Astrocyte of the cerebellum (primary cell): ENCODE measurements around the gene MTUS2.

Source experiments
- DNase-seq: peaks from one replicate; pipeline ENCODE4 v3.0.0-alpha.2; 2011; ENCODE audit warnings: low read depth
- H3K4me3 ChIP-seq: 2 replicates; pipeline ENCODE4 v1.5.1; 2011; ENCODE audit warnings: mild to moderate bottlenecking, low read depth, low read length, moderate library complexity
- in situ Hi-C: cut with HindIII; loops from 2 replicates; pipeline ENCODE4 v1.10.0; 2017; ENCODE audit warnings: low sequenced_read_pairs
- TF ChIP-seq, protein P1 (sequence below): IDR thresholded peaks from 2 replicates; pipeline ENCODE4 v1.5.1; 2012; ENCODE audit warnings: low read length, low read depth, moderate library complexity, mild to moderate bottlenecking; ENCODE audit errors: missing control alignments

The MTUS2 gene

DNA sequence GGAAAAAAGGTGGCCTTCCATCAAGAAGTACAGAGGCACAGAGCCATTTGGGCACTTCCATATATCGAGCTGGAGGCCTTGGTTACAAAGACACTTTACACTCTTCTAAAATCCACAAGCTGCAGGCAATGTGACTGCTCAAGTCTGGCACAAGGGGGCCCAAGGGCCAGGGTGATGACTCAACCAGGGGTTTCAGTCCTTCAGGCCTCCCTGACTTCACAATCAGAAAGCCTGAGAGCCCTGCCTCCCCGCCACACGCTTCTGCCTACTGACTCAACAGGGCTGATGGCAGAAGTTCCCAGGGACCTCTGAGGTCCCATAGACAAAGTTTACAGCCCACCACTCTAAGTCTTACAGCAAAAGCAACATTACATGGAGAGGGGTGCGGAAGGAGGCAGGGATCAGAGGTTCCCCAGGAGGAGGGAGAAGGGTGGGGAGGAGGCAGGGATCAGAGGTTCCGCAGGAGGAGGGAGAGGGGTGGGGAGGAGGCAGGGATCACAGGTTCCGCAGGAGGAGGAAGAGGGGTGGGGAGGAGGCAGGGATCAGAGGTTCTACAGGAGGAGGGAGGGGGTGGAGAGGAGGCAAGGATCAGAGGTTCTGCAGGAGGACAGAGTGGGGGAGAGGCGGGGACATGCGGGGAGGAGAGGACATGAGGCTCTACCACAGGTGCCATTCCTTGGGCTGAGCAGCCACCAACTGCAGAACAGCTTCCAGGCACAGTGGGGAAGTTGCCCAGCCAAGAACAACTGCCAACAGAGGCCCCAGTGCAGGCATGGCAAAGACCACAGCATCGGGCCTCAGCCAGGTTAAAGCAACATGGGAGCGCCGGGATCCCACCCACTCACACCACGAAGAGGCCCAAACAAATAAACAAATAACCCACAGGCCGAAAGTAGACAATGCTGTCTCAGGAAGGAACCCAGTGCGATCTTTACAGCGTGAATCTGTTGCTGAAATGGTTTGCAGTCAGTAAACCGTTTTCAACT lies 723.4 kb downstream of the MTUS2 start:
- no peak overlapping the region for H3K4me3 ChIP-seq
- in situ Hi-C loops: no loop called here
- no peak for DNase-seq
- TF ChIP-seq, protein P1, sequence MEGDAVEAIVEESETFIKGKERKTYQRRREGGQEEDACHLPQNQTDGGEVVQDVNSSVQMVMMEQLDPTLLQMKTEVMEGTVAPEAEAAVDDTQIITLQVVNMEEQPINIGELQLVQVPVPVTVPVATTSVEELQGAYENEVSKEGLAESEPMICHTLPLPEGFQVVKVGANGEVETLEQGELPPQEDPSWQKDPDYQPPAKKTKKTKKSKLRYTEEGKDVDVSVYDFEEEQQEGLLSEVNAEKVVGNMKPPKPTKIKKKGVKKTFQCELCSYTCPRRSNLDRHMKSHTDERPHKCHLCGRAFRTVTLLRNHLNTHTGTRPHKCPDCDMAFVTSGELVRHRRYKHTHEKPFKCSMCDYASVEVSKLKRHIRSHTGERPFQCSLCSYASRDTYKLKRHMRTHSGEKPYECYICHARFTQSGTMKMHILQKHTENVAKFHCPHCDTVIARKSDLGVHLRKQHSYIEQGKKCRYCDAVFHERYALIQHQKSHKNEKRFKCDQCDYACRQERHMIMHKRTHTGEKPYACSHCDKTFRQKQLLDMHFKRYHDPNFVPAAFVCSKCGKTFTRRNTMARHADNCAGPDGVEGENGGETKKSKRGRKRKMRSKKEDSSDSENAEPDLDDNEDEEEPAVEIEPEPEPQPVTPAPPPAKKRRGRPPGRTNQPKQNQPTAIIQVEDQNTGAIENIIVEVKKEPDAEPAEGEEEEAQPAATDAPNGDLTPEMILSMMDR: no peak

DNA sequence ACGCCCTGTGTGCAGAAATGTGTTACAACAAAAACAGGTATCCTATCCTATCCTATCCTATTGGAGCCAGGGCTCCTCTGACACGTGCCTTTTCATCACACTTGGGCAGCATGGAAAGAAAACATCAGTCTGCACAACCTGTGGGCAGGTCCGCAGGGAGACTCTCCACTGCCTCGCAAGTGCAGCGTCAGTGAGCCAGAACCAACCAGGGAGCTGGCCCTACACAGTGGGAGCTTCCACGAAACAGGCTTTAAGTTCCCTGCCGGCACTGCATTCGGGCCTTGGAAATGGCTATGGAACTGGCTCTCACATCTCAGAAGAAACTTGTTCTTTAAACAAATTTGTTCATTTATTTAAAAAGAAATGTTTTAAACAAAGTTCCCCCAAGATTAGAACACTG lies 725.8 kb downstream of the MTUS2 start:
- in situ Hi-C loops: no loop called here
- no peak for DNase-seq
- TF ChIP-seq, protein P1: no peak
- H3K4me3 ChIP-seq: no peak overlapping the region

DNA sequence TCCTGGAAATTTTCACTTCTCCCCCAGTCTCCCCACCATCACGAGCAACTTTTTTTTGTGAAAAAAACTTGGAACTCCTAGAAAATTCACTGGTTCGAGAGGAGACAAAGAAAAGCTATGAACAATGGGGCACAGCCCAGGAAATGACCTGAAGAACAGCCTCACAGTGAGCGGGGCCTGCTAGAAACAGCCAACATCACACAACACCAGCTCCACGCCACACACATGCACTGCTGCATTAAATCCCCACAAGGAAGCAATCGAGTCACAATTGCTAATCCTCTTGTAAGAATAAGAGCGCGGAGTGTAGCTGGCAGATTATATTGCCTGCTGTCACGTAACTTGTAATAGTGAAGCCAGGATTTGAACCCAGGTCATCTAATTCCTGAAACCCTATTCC lies 726.5 kb downstream of the MTUS2 start:
- in situ Hi-C loops: no loop called here

DNA sequence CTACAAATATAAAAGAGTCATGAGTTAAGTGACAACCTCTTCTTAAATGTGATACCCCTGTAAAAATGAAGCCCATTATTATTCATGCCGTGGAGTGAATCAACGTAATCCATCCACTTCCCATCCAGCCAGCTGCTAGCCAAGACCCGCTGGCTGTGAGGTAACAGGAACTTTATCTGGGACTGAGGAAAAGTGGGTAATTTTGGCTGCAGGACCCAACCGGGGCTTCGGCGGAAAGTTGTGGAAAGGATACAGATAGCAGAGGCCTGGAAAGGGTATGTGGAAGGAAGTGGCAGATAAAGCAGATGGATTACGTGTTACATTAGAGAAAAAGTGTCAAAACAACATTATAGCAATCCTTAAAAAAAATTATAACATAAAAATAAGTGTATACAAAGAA lies 727.0 kb downstream of the MTUS2 start:
- in situ Hi-C loops: no loop called here
- TF ChIP-seq, protein P1: no peak
- no peak overlapping the region for H3K4me3 ChIP-seq
- no peak for DNase-seq

More for the DNA sequence above, 726.5 kb downstream of the MTUS2 start:
- H3K4me3 ChIP-seq: no peak overlapping the region
- DNase-seq: no peak
- TF ChIP-seq, protein P1: no peak

DNA sequence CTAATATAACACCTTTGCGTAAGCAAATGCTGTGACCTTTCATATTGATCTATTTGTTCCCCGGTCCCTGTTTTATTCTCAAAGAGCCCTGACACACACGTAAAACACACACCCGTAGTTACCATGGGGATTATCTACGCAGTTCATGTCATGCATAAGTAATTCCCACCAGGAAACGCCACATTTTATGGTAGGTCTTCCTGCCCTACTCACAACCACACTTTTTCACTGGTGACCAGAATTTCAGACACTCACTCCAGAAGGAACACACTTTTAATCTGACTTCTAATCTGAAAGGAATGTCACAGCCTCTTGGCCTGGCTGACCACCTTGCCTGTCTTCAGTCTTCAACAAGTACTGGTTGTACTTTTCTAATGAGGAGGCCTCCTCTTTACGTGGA lies 728.6 kb downstream of the MTUS2 start:
- peak; percentile 75 for DNase-seq
- no peak overlapping the region for H3K4me3 ChIP-seq
- TF ChIP-seq, protein P1: no peak
- in situ Hi-C loops: no loop called here

DNA sequence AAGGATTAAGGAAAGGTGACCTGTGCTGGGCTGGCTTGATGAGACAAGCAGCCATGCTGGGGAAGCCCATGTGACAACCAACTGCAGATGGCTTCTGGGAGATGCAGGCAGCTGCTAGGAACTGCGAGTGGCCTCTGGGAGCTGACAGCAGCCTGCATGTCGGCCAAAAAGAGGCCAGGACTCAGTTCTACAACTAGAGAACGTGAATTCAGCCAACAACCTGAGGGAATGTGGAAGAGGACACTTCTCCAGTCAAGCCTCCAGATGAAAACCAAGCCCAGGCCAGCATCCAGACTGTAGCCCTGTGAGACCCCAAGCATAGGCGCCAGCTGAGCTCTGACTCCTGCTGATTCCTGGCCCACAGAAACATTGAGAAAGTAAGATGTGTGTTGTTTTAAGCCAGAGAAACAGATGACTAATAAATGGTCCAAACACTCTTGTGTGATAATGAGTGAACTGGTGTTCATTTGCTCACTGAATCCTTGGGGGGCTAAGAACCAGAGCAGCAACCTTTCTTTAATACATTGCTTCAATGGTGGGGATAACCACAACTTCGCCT lies 730.4 kb downstream of the MTUS2 start:
- in situ Hi-C loops: no loop called here
- TF ChIP-seq, protein P1: no peak
- DNase-seq: peak; percentile 64
- H3K4me3 ChIP-seq: no peak overlapping the region
